ENCODE results near the gene ZNF70.

The ZNF70 gene

GRCh38 chr22:23691748-23692423, 59.0 kb downstream of the ZNF70 start:
- DNase-seq = no peak
- Histone ChIP-seq H4K20me1 (ENCODE audit: insufficient read depth, low read length) (no peaks in the 10 kb centered on the region), H2AFZ (ENCODE audit: low read length) (no peak overlapping the region), H3K9me3 (replicated peaks; ENCODE audit: insufficient read depth, low read length) (no peaks in the 10 kb centered on the region), H3K9me2 (replicated peaks; ENCODE audit: insufficient read depth, low read length) (no peaks in the 10 kb centered on the region), H3K79me2 (ENCODE audit: low read length) (no peaks in the 10 kb centered on the region), H3F3A (ENCODE audit: insufficient read depth, low read length) (no peaks in the 10 kb centered on the region), H3K27me3 (replicated peaks; ENCODE audit: insufficient read depth, low read length) (no peaks in the 10 kb centered on the region), H3K36me3 (replicated peaks; ENCODE audit: insufficient read depth, low read length) (no peaks in the 10 kb centered on the region), H3K9ac (ENCODE audit: low read length) (no peak overlapping the region), H3K4me1 (ENCODE audit: low read length) (no peaks in the 10 kb centered on the region), H3K4me3 (ENCODE audit: low read length) (no peak overlapping the region), H3K4me2 (ENCODE audit: low read depth, low read length) (no peak overlapping the region), H3K27ac (ENCODE audit: low read length) (no peak overlapping the region)
- TF ChIP-seq, protein P1, sequence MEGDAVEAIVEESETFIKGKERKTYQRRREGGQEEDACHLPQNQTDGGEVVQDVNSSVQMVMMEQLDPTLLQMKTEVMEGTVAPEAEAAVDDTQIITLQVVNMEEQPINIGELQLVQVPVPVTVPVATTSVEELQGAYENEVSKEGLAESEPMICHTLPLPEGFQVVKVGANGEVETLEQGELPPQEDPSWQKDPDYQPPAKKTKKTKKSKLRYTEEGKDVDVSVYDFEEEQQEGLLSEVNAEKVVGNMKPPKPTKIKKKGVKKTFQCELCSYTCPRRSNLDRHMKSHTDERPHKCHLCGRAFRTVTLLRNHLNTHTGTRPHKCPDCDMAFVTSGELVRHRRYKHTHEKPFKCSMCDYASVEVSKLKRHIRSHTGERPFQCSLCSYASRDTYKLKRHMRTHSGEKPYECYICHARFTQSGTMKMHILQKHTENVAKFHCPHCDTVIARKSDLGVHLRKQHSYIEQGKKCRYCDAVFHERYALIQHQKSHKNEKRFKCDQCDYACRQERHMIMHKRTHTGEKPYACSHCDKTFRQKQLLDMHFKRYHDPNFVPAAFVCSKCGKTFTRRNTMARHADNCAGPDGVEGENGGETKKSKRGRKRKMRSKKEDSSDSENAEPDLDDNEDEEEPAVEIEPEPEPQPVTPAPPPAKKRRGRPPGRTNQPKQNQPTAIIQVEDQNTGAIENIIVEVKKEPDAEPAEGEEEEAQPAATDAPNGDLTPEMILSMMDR (IDR thresholded peaks at IDR 0.05; ENCODE audit: low read length) = no peak
- TF ChIP-seq EZH2 (optimal IDR thresholded peaks at IDR 0.05; ENCODE audit: low read depth, low read length) (no peak), EZH2phosphoT487 (IDR thresholded peaks at IDR 0.05; ENCODE audit: low read length) (no peak)

- no peak within 1 kb of the TSS for H2AFZ ChIP-seq (ENCODE audit: low read length)
- no peaks in the 10 kb centered on the region for H3K36me3 ChIP-seq (replicated peaks; ENCODE audit: insufficient read depth, low read length)
- H3K9me2 ChIP-seq (replicated peaks; ENCODE audit: insufficient read depth, low read length) = no peaks in the 10 kb centered on the region
- no peak within 1 kb of the TSS for H3K4me3 ChIP-seq (ENCODE audit: low read length)
- H3K27me3 ChIP-seq (replicated peaks; ENCODE audit: insufficient read depth, low read length) = no peaks in the 10 kb centered on the region
- H3K79me2 ChIP-seq (ENCODE audit: low read length) = no peaks in the 10 kb centered on the region
- TF ChIP-seq, protein P1 (IDR thresholded peaks at IDR 0.05; ENCODE audit: low read length) = no peak
- TF ChIP-seq EZH2 (optimal IDR thresholded peaks at IDR 0.05; ENCODE audit: low read depth, low read length) (no peak), EZH2phosphoT487 (IDR thresholded peaks at IDR 0.05; ENCODE audit: low read length) (no peak)
- H3K4me2 ChIP-seq (ENCODE audit: low read depth, low read length) = no peak within 1 kb of the TSS
- DNase-seq = no peak
- no peak within 1 kb of the TSS for H3K27ac ChIP-seq (ENCODE audit: low read length)
- no peaks in the 10 kb centered on the region for H4K20me1 ChIP-seq (ENCODE audit: insufficient read depth, low read length)
- no peaks in the 10 kb centered on the region for H3F3A ChIP-seq (ENCODE audit: insufficient read depth, low read length)
- no peak within 1 kb of the TSS for H3K9ac ChIP-seq (ENCODE audit: low read length)
- H3K9me3 ChIP-seq (replicated peaks; ENCODE audit: insufficient read depth, low read length) = no peaks in the 10 kb centered on the region
- no peaks in the 10 kb centered on the region for H3K4me1 ChIP-seq (ENCODE audit: low read length)
Observed at GRCh38 chr22:23690713-23691112, 60.2 kb downstream of the ZNF70 start, which contains the start of gene RGL4. RGL4 (plus strand) TSS chr22:23691013; CDS start chr22:23692031, 1,018 bp downstream.

DNA sequence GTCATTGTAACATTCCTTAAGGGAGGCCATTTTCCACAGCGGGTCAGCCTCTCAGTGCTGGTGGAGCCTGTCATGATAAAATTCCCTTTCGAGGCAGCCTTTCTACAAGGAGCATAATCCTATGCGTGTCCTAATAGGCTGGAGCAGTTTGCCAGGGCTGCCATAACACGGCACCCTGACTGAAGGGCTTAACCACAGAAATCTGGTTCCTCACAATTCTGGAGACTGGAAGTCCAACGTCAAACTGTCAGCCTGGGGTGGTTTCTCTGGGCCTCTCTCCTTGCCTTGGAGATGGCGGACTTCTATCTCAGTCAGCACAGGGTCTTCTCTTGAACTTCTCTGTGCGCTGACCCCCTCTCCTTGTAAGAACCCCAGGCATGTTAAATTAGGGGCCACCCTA, 61.5 kb downstream of the ZNF70 start:
- no peaks in the 10 kb centered on the region for H3K79me2 ChIP-seq (ENCODE audit: low read length)
- no peaks in the 10 kb centered on the region for H4K20me1 ChIP-seq (ENCODE audit: insufficient read depth, low read length)
- no peaks in the 10 kb centered on the region for H3K36me3 ChIP-seq (replicated peaks; ENCODE audit: insufficient read depth, low read length)
- no peaks in the 10 kb centered on the region for H3K9me2 ChIP-seq (replicated peaks; ENCODE audit: insufficient read depth, low read length)
- no peak overlapping the region for H3K4me3 ChIP-seq (ENCODE audit: low read length)
- no peaks in the 10 kb centered on the region for H3K27me3 ChIP-seq (replicated peaks; ENCODE audit: insufficient read depth, low read length)
- H2AFZ ChIP-seq (ENCODE audit: low read length) = no peak overlapping the region
- H3F3A ChIP-seq (ENCODE audit: insufficient read depth, low read length) = no peaks in the 10 kb centered on the region
- H3K27ac ChIP-seq (ENCODE audit: low read length) = no peak overlapping the region
- DNase-seq = no peak
- TF ChIP-seq EZH2 (optimal IDR thresholded peaks at IDR 0.05; ENCODE audit: low read depth, low read length) (no peak), EZH2phosphoT487 (IDR thresholded peaks at IDR 0.05; ENCODE audit: low read length) (no peak)
- TF ChIP-seq, protein P1 (IDR thresholded peaks at IDR 0.05; ENCODE audit: low read length) = no peak
- H3K4me1 ChIP-seq (ENCODE audit: low read length) = no peaks in the 10 kb centered on the region
- no peak overlapping the region for H3K9ac ChIP-seq (ENCODE audit: low read length)
- H3K4me2 ChIP-seq (ENCODE audit: low read depth, low read length) = no peak overlapping the region
- H3K9me3 ChIP-seq (replicated peaks; ENCODE audit: insufficient read depth, low read length) = no peaks in the 10 kb centered on the region
